Type B pancreatic cell (in vitro differentiated cells): ENCODE measurements around the gene SRGAP3. TPM values are rescaled to one million over a fixed set of nuclear protein-coding genes. Genes with fewer than 3 reads are reported as not detected.

Experiments used
- DNase-seq: peaks from one replicate; pipeline ENCODE4 v3.0.0; 2021; ENCODE audit warnings: mixed read lengths; ENCODE audit not compliant: unreplicated experiment; ENCODE audit errors: extremely low spot score
- H3K27ac Mint-ChIP-seq: 2 replicates; pipeline ENCODE4 v1.8.0; 2021; ENCODE audit warnings: mild to moderate bottlenecking, mixed read lengths
- H3K27me3 Mint-ChIP-seq: 2 replicates; pipeline ENCODE4 v1.8.0; 2021; ENCODE audit warnings: mixed read lengths
- H3K36me3 Mint-ChIP-seq: 2 replicates; pipeline ENCODE4 v1.8.0; 2021; ENCODE audit warnings: mixed read lengths
- H3K4me1 Mint-ChIP-seq: one replicate; pipeline ENCODE4 v1.8.0; 2021; ENCODE audit warnings: mixed read lengths; ENCODE audit not compliant: unreplicated experiment
- H3K4me3 Mint-ChIP-seq: 2 replicates; pipeline ENCODE4 v1.8.0; 2021; ENCODE audit warnings: mild to moderate bottlenecking, mixed read lengths
- H3K9me3 Mint-ChIP-seq: 2 replicates; pipeline ENCODE4 v1.8.0; 2021; ENCODE audit warnings: mixed read lengths
- CTCF ChIP-seq: fragments of 200-600 bp; sonication (generic); conservative IDR thresholded peaks from 2 replicates; pipeline ENCODE4 v1.5.0; 2021; ENCODE audit warnings: antibody characterized with exemption, mild to moderate bottlenecking
- total RNA-seq: library from RNA; stranded (reverse); gene quantifications from 2 replicates; pipeline ENCODE4 v1.2.1, GENCODE V29; 2021; ENCODE audit warnings: low replicate concordance

SRGAP3 gene
- total RNA-seq, 1 donor from 2014 or later: 41.7 TPM

GRCh38 chr3:9217784-9218513 is 31.5 kb downstream of the SRGAP3 start:
- Mint-ChIP-seq H3K4me1 (peaks cover 43% of the 10 kb centered on the region), H3K27ac (no peak overlapping the region), H3K4me3 (no peak overlapping the region), H3K27me3 (no peaks in the 10 kb centered on the region), H3K36me3 (peaks cover 14% of the 10 kb centered on the region), H3K9me3 (peaks cover 3% of the 10 kb centered on the region)
- no peak for TF ChIP-seq CTCF
- no peak for DNase-seq

GRCh38 chr3:9216736-9217135 is 32.7 kb downstream of the SRGAP3 start:
- H3K27ac Mint-ChIP-seq: no peak overlapping the region
- no peaks in the 10 kb centered on the region for H3K27me3 Mint-ChIP-seq
- no peak overlapping the region for H3K4me3 Mint-ChIP-seq
- TF ChIP-seq CTCF: no peak
- H3K4me1 Mint-ChIP-seq: peaks cover 40% of the 10 kb centered on the region
- no peak for DNase-seq
- H3K9me3 Mint-ChIP-seq: peaks cover 3% of the 10 kb centered on the region
- H3K36me3 Mint-ChIP-seq: peaks cover 13% of the 10 kb centered on the region

GRCh38 chr3:9214599-9214998 is 34.8 kb downstream of the SRGAP3 start:
- Mint-ChIP-seq H3K4me3 (no peak overlapping the region), H3K4me1 (peaks cover 44% of the 10 kb centered on the region), H3K36me3 (peaks cover 5% of the 10 kb centered on the region), H3K27me3 (no peaks in the 10 kb centered on the region), H3K27ac (no peak overlapping the region), H3K9me3 (no peaks in the 10 kb centered on the region)
- TF ChIP-seq CTCF: no peak
- DNase-seq: no peak

- Mint-ChIP-seq H3K4me1 (peaks cover 47% of the 10 kb centered on the region), H3K36me3 (peaks cover 5% of the 10 kb centered on the region), H3K9me3 (peaks cover 1% of the 10 kb centered on the region), H3K27me3 (no peaks in the 10 kb centered on the region), H3K4me3 (no peak overlapping the region), H3K27ac (no peak overlapping the region)
- no peak for DNase-seq
- no peak for TF ChIP-seq CTCF
Observed at GRCh38 chr3:9214185-9214584, 35.3 kb downstream of the SRGAP3 start.

GRCh38 chr3:9213019-9213634 is 36.3 kb downstream of the SRGAP3 start:
- no peak for TF ChIP-seq CTCF
- peaks cover 4% of the 10 kb centered on the region for H3K9me3 Mint-ChIP-seq
- no peaks in the 10 kb centered on the region for H3K27me3 Mint-ChIP-seq
- H3K4me1 Mint-ChIP-seq: peaks cover 53% of the 10 kb centered on the region
- no peak overlapping the region for H3K27ac Mint-ChIP-seq
- peaks cover 8% of the 10 kb centered on the region for H3K36me3 Mint-ChIP-seq
- H3K4me3 Mint-ChIP-seq: no peak overlapping the region
- DNase-seq: no peak
